GM21825 (cell line): Measurements from ENCODE around the gene PRICKLE1.

Experiments used
- ATAC-seq: cut with Tn5 transposase; IDR thresholded peaks from one replicate; pipeline ENCODE4 v1.9.1; 2021; ENCODE audit warnings: mild to moderate bottlenecking, moderate library complexity; ENCODE audit not compliant: unreplicated experiment

PRICKLE1 gene

DNA sequence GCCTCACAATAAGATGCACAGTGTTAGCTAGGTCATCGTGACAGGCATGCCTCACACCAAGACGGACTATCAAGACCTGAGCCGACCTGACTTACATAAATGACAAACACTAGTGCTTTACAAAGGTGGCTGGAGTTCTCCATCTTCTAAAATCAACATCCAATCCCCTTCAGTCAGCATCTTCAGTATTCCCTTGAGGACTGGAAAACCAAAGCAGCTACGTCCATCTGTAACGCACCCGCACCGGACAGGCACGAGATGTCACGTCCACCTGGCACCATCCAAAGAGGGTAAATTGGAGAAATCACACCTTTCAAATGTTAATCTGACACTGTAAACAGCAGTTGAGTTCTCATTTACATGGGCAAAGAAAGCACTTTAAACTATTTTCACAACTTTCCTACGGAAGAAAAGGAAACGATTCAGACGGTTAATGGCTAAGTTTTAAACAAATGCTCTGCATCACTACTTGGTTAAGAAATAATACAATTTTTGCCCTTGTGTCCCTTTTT lies 130.2 kb downstream of the PRICKLE1 start:
- no peak for ATAC-seq

DNA sequence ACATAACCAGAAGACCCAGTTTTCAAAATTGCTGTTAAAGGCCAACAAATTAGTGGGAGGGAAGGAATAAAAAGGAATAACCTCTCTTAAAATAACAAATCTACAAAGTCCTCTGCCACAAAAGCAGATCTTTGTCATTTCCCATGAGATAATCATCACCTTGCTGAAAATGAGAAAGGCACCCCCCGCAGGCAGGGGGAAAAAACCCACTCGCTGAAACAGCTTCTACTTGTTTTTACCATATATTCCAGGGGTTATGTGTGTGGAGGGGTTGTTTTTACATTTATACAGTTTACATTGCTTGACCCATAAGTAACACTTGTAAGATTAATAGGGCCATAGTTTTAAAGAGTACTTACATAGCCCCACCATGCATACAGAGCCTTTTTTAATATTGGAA lies 131.0 kb downstream of the PRICKLE1 start:
- no peak for ATAC-seq

DNA sequence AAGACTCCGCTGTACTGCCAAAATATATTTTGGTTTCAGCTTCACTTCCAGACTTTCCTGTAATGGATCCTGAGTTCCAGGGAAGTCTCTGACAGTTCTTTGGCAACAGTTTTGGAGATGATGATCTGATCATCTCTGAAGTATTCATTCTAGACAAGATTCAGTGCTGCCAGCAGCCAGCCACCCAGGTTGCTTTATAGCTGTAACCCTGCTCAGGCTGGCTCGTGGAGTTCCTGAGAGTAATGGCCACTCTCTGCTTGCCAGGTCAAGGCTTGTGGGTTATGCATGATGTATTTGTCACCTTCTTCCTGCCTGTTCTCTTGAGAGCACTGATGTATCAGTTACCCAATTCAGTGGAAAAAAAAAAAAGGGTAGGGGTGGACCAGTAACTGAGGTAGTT lies 139.3 kb downstream of the PRICKLE1 start:
- ATAC-seq = no peak

DNA sequence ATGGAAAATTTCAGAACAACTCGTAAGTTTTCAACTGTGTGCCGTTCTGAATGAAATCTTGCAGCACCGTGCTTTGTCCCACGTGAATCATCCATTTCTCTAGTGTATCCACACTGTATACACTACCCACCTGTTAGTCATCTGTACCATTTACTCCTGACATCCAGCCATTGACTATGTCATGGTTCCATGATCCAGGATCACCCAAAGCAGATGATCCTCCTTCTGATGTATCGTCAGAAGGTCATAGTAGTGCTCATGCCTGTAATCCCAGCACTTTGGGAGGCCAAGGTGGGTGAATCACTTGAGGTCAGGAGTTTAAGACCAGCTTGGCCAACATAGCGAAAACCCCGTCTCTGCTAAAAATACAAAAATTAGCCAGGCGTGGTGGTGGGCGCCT lies 140.7 kb downstream of the PRICKLE1 start:
- no peak for ATAC-seq

DNA sequence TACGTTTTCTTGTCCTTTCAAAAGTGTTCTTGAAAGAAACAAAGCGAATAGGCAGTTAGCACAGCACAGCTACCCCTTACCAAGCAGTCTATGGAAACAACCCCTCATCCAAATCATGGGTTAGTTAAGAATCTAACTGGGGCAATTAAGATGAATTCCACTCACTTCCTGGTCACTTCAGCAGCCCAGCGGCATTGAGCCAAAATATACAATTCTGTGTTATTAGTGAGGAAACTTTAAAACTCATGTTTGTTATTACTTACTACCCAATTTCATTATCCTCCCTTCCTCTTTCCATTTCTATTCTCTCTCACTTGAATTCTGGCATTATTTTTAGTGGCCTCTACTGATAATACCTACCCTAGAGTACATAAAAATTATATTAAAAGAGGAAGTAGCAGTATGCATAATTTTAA lies 142.2 kb downstream of the PRICKLE1 start:
- no peak for ATAC-seq

DNA sequence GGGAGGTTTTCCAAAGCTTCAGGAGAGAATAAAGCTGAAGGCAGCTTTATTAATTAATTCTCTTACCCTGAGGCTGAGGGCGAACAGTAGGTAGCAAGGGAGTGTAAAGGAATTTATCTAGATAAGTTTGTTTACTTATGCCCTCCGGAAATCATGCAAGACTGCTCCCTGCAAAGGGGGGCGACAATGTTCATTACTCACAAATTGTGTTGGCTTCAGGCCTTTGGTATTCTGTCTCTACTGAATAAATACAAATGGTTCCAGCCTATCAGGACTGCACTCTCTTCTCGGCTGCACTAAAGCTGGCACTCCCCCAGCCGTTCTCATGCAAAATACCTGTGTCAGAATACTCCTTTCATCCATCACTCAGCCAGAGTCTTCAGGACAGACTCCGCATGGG lies 142.8 kb downstream of the PRICKLE1 start:
- no peak for ATAC-seq

DNA sequence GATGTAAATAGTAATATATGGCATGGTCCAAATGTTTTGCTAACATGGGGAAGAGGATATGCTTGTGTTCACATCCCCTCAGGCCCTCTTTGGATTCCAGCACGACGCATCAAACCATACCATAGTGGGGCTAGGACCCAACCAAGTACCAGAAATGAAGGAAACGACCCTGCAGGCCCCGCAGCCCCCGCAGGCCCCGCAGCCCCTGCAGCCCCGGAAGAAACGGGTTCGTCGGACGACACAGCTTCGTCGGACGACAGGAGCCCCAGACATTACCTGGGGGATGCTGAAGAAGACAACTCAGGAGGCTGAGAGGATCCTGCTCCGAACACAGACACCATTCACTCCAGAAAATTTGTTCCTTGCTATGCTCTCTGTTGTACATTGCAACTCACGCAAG lies 143.7 kb downstream of the PRICKLE1 start:
- no peak for ATAC-seq

DNA sequence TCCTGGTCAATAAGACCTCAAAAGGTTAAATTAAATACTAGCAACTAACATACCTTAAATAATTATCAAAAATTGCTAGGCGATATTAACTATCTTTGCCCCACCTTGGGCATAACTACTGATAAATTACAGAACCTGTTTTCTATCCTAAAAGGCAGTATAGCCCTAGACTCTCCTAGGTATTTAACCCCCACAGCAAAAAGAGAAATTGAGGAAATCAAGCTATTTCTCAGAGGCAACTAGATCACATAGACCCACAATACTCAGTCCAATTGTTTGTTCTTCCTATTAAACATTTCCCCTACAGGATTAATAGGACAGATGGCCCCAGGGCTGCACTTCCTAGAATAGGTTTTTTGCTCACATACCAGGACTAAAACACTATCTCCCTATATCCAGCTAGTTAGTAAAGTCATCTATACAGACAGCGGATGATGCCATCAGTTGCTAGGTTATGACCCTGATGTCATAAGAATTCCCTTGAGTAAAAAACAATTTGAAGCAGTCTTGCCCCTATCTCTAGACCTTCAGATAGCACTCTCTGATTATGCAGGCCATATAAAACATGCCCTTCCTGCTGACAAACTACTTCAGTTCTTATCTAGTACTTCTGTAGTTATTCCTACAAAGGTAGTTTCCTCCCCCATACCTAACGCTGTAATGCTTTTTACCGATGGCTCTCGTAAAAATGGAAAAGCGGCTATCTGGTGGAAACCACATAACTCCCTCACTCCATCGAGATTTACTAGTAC lies 145.2 kb downstream of the PRICKLE1 start:
- no peak for ATAC-seq

DNA sequence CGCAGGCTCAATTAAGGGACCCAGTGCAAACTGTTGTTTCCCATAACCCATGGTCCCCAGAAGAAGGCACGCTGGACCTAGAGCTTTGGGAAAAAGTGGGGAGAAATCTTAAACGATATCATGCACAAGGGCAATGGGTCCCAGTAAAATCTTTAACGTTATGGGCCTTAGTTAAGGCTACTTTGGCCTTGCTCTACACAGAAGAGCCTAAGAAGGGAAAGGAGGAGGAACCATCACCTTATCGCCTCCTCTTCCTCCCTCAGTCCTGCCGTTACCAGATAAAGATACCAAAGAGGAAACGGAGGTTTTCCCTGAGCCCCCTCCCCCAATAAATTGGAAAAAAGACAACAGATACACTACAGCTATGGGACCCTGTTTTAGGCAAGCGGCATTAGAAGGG lies 146.7 kb downstream of the PRICKLE1 start:
- no peak for ATAC-seq

DNA sequence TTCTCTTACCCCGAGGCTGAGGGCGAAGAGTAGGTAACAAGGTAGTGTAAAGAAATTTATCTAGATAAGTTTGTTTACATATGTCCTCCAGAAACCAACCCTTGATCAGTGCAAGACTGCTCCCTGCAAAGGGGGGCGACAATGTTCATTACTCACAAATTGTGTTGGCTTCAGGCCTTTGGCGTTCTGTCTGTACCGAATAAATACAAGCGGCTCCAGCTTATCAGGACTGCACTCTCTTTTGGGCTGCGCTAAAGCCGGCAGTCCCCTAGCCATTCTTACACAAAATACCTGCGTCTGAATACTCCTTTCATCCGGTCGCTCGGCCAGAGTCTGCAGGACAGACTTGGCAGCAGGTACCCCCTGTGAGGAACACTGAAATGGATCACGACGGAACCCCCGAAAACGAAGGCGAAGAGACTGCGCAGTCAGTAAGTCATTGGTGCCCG lies 147.2 kb downstream of the PRICKLE1 start:
- ATAC-seq = no peak

DNA sequence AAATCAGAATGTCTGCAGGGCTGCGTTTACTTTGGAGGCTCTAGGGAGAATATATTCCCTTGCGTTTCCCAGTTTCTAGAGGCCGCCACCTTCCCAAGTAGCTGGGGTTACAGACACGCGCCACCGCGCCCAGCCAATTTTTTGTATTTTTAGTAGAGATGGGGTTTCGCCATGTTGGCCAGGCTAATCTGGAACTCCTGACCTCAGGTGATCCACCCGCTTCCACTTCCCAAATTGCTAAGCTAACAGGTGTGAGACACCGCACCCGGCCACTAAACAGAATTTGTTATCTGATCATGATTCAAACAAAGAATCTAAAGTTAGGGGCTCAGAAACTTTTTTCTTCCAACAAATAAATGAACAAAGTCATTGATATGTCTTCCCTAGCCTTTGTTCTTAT lies 148.9 kb downstream of the PRICKLE1 start:
- ATAC-seq = no peak

DNA sequence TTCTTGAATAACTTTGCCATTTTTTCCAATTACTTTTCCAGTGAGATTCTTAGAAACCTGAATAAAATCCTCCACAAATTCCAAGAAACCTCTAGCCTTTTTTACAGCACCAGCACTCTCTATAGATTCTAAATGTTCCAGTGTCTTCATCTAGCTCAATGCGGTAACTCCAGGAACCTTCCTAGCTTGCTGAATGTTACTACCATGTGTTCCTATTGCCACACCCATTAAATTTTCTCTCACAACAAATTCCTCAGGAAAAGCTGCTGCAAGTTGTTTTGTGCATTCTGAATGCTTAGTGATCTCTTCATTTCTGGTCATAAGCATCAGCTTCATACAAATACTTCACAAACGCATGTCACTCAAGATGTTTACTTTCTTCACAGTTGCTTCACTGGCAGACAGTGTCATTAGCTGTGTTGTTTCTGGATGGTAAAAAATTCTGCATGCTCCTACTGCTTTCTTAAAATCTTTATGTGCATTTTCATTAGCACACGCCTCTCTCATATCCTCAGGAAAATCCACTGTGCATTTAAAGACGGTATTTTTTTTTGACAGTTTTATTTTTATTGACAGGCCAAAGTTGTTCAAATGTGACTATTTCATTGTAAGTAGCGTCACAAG lies 156.9 kb downstream of the PRICKLE1 start:
- no peak for ATAC-seq

DNA sequence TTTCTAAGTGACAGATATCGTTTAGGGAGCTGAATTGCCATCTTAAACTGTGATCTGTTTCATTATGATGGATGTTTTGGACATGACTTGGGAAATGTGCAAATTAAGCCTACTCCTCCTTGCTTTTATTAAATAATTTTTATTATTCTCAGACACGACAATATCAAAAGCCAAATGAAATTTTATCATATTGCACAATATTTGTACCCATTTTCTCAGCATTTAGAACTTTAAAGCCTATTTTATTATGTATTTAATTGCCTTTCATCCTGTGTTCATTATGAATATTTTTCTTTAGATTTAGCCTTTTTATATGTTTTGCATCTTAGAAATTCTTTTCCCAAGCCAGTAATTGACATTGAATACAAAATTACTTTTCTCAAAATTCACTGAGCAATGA lies 160.7 kb downstream of the PRICKLE1 start:
- no peak for ATAC-seq

DNA sequence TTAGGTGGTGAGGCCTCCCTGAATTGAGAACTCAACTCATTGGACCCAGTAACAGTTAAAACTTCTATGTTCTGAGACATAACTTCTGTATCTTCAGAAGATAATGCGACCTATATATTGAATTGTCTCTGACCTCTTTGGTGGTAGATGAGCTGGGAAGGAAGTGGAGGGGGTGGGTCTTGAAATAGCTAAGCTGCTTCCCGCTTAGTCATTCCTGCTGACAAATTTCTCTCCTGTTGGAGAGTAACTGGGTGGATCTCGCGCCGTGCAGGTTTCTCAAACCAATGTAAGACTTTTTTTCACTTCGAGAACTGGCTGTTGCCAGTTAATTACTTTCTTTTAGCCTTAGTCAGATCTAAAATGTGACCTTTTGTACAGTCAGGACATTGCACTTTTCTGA lies 162.8 kb downstream of the PRICKLE1 start:
- no peak for ATAC-seq

DNA sequence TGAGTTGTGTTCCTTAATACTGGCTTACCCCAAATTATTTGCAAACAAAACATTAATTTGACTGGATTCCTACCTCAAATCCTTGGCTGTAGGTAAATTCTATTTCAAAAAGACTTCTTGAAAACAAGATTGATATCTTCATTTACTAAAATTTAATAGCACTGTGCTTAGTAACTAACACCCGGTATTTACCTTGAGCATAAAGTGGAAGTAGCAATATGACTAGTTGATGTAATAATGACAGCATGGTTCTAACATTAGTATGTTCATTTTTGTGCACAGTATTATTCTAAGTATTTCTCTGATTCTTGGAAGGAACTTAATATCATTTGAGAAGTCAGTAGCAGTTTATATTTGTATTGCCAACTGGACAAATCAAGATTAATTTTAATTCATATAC lies 166.8 kb downstream of the PRICKLE1 start:
- ATAC-seq = no peak

DNA sequence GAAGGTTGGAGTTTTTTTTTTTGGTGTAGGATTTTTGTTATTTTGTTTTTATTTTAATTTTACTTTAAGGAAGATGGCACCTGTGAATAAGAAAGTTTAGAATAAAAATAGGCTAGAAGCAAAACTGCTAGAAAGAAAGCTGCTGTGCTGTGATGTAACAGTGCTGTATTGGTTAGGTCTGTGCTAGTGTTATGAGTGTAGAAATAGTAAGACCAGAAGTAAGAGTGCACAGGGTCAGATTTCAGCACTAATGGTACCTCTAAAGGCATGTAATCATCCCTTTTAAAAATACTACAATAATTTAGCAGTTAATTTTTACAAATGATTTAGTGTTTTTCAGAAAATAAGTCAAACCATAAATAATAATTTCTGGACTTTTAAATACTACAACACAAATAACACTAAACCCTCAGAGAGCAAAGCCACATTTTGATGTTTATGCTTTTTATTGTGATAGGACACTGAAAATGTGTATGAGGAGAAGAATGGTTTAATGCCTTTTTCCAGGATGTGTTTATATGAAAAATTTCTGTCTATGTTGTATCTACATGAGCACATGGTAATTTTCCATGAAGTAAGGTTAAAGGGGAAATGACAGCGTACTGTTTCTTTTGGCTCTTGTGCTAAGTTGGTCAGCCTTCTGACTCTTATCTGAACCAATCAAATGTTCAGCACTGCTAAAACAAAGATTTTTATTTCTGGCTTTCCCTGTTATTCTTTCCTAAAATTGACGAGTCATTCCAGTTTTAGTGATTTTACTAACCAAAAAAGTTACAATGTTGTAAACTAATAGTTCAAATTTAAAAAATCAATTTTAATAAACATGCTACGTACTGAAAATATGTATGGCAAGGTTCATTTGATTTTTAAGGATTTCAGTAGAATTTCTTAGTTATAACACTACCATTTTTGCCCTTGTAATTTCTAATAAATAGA lies 167.4 kb downstream of the PRICKLE1 start:
- ATAC-seq = peak; percentile 88

DNA sequence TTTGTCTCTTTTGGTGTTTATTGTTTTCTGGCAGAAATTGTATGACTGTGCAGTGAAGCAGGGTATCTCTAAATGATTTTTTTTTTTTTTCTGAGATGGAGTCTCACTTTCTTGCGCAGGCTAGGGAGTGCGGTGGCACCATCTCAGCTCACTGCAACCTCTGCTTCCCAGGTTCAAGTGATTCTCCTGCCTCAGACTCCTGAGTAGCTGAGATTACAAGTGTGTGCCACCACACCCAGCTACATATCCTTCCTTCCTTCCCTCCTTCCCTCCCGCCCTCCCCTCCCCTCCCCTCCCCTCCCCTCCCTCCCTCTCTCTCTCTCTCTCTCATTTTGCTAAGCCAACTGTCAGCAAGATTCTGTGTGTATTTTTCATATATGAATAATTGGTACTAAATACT lies 169.2 kb downstream of the PRICKLE1 start:
- ATAC-seq = no peak

DNA sequence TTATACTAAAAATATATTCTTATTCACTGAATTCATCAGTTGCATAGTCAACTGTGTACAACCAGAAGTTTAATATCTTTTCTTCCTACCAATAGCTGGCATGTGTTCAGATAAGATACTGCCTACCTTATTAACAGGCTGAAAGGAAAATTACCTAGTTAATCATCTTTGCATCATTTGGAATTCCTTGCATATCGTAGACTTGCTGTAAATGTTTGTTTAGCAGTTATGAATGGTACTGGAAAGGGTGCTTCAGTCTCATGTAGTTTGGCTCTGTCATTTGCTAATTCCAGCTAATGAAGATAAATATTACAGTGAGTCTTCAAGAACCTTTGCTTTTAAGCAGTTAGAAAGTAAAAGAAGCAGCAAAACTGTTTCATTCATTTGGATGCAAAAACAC lies 179.2 kb downstream of the PRICKLE1 start:
- no peak for ATAC-seq

DNA sequence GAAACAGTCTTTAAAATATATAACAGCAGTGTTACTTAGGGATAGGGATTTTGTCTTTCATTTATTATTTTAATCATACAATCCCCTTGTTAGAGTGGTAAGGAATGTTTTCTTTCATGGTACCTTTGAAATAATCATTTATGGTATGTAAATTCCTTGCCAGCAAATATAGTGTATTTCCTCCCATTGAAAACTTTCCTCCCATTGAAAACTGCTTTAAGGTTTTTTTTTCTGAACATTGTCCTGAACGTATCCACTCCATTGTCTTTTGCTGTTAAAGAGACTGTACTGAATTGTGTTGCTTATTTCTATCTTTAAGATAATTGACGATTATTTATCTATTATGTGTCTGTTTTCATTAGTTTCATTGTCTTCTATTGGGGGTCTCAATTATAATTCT lies 180.1 kb downstream of the PRICKLE1 start:
- no peak for ATAC-seq

DNA sequence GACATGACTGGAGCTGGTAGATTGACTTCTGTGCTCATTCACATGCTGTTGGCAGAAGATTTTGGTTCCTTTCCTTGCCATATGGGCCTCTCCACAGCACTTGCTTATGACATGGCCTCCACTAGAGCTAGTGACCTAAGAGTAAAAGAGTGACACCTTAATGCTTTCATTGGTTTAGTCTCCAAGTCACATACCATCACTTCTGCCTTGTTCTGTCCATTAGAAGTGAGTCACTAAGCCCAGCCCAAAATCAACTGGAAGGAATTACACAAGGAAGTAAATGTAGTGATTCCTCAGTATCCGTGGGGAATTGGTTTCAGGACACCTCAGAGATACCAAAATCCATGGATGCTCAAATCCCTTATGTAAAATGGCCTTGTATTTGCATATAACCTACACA lies 182.2 kb downstream of the PRICKLE1 start:
- no peak for ATAC-seq
